GM12878 (cell line): ENCODE results near the gene NUCB1. TPM values are rescaled to one million over a fixed set of nuclear protein-coding genes. Genes with fewer than 3 reads are reported as not detected.
"Not testable (repeated sequence)": the region's sequence is repeated elsewhere in the genome, so short reads cannot be mapped to it uniquely, and the experiment has no call there.

Experiments
- ATAC-seq: fragments of 200-7000 bp; cut with Tn5 transposase; 3 replicates; pipeline ENCODE4 v1.9.1; 2020; ENCODE audit warnings: mild to moderate bottlenecking, moderate library complexity
- BruUV-seq: library from RNA; stranded (reverse); fragments of 400-500 nt; replicated peaks from 2 replicates; lab custom pipeline; 2021; lab: Mats Ljungman, UMichigan
- CTCF ChIA-PET: fragments of 300-600 bp; sonication (Branson Sonifier 250); formaldehyde crosslinking; extraction: SDS; loops from one replicate; lab custom pipeline; 2021; ENCODE audit warnings: inconsistent platforms; lab: Yijun Ruan, JAX
- POLR2A ChIA-PET: fragments of 350-600 bp; formaldehyde crosslinking; extraction: SDS; loops from one replicate; lab custom pipeline; 2021; ENCODE audit warnings: inconsistent platforms; lab: Charles Lee
- RAD21 ChIA-PET: fragments of 300-600 bp; sonication (Branson Sonifier 250); formaldehyde crosslinking; loops from one replicate; lab custom pipeline; 2023; ENCODE audit warnings: antibody characterized with exemption; ENCODE audit not compliant: unreplicated experiment; lab: Charles Lee
- SMC1A ChIA-PET: fragments of 300-600 bp; sonication (Branson Sonifier 250); formaldehyde crosslinking; loops from one replicate; lab custom pipeline; 2023; ENCODE audit not compliant: unreplicated experiment, uncharacterized antibody; lab: Charles Lee
- DNase-seq: peaks from one replicate; pipeline ENCODE4 v3.0.0-alpha.2; 2011; ENCODE audit warnings: low read depth, low spot score
- FAIRE-seq: peaks from 3 replicates; lab custom pipeline; 2011; peaks lifted over from hg19 to GRCh38; lab: Jason Lieb, UNC
- H2AFZ ChIP-seq: 2 replicates; pipeline ENCODE4 v1.6.0; 2011; ENCODE audit warnings: low read depth, low read length, control low read depth; ENCODE audit not compliant: control insufficient read depth
- H3K27ac ChIP-seq: 2 replicates; pipeline ENCODE4 v1.5.1; 2011; ENCODE audit warnings: control low read depth; ENCODE audit not compliant: control insufficient read depth, insufficient read depth
- H3K27me3 ChIP-seq, 2 experiments: replicated peaks in 1 of 2; 2 replicates each; pipeline versions ENCODE4 v1.6.0 to v1.6.1; 2011; ENCODE audit warnings: low read length in 1 of 2; ENCODE audit not compliant: control insufficient read depth in 2 of 2, insufficient read depth in 2 of 2
- H3K36me3 ChIP-seq, 2 experiments: 2 replicates each; pipeline ENCODE4 v1.5.1; 2011; ENCODE audit warnings: low read length in 1 of 2; ENCODE audit not compliant: control insufficient read depth in 2 of 2, insufficient read depth in 2 of 2
- H3K4me1 ChIP-seq: 2 replicates; pipeline ENCODE4 v1.6.1; 2011; ENCODE audit warnings: mild to moderate bottlenecking, low read length, moderate library complexity, mixed read lengths; ENCODE audit not compliant: control insufficient read depth, insufficient read depth
- H3K4me2 ChIP-seq: 2 replicates; pipeline ENCODE4 v1.6.0; 2011; ENCODE audit warnings: control low read depth; ENCODE audit not compliant: control insufficient read depth, insufficient read depth
- H3K4me3 ChIP-seq: fragments of 200-600 bp; sonication (generic); 2 replicates; pipeline ENCODE4 v1.5.1; 2016
- H3K79me2 ChIP-seq: 2 replicates; pipeline ENCODE4 v1.6.0; 2011; ENCODE audit warnings: low read length; ENCODE audit not compliant: control insufficient read depth, insufficient read depth
- H3K9ac ChIP-seq: 2 replicates; pipeline ENCODE4 v1.8.0; 2011; ENCODE audit warnings: low read length, control low read depth, mixed read lengths; ENCODE audit not compliant: control insufficient read depth, insufficient read depth
- H3K9me3 ChIP-seq: replicated peaks from 3 replicates; pipeline ENCODE4 v1.5.1; 2011; ENCODE audit warnings: mild to moderate bottlenecking, low read length; ENCODE audit not compliant: control insufficient read depth, insufficient read depth
- H4K20me1 ChIP-seq: 2 replicates; pipeline ENCODE4 v1.6.0; 2011; ENCODE audit not compliant: control insufficient read depth, insufficient read depth
- CREM ChIP-seq: IDR thresholded peaks from 2 replicates; pipeline ENCODE4 v1.6.1; 2014; ENCODE audit warnings: antibody characterized with exemption, low read depth
- E4F1 ChIP-seq: fragments of 450-650 bp; IDR thresholded peaks from 2 replicates; pipeline ENCODE4 v1.6.1; 2018; ENCODE audit warnings: borderline replicate concordance, mild to moderate bottlenecking; ENCODE audit not compliant: partially characterized antibody
- FOXK2 ChIP-seq: fragments of 450-650 bp; IDR thresholded peaks from 2 replicates; pipeline ENCODE4 v1.6.1; 2017; ENCODE audit warnings: mild to moderate bottlenecking, moderate library complexity
- HDAC2 ChIP-seq: fragments of 200-600 bp; sonication (generic); IDR thresholded peaks from 2 replicates; pipeline ENCODE4 v1.6.1; 2017
- IKZF1 ChIP-seq: fragments of 450-650 bp; conservative IDR thresholded peaks from 2 replicates; pipeline ENCODE4 v1.6.1; 2017; ENCODE audit warnings: antibody characterized with exemption, mild to moderate bottlenecking
- IRF4 ChIP-seq: IDR thresholded peaks from 2 replicates; pipeline ENCODE4 v1.6.1; 2011; ENCODE audit warnings: low read depth, low read length
- JUND ChIP-seq: IDR thresholded peaks from 2 replicates; pipeline ENCODE4 v1.6.1; 2012; ENCODE audit warnings: low read depth, mild to moderate bottlenecking, low read length, improper control_type of control experiment, moderate library complexity
- KDM1A ChIP-seq: fragments of 200-600 bp; sonication (generic); IDR thresholded peaks from 2 replicates; pipeline ENCODE4 v1.6.1; 2016; ENCODE audit warnings: borderline replicate concordance
- NBN ChIP-seq: fragments of 450-650 bp; IDR thresholded peaks from 2 replicates; pipeline ENCODE4 v1.6.1; 2016
- NFXL1 ChIP-seq: fragments of 450-650 bp; IDR thresholded peaks from 2 replicates; pipeline ENCODE4 v1.6.1; 2017; ENCODE audit warnings: antibody characterized with exemption, mild to moderate bottlenecking, borderline replicate concordance
- NKRF ChIP-seq: fragments of 450-650 bp; conservative IDR thresholded peaks from 2 replicates; pipeline ENCODE4 v1.6.1; 2017; ENCODE audit warnings: mild to moderate bottlenecking, moderate library complexity
- RAD21 ChIP-seq: IDR thresholded peaks from 2 replicates; pipeline ENCODE4 v1.6.1; 2011; ENCODE audit warnings: mild to moderate bottlenecking, low read depth, low read length, moderate library complexity; ENCODE audit not compliant: insufficient read depth
- RB1 ChIP-seq: fragments of 450-650 bp; formaldehyde crosslinking; IDR thresholded peaks from 2 replicates; pipeline ENCODE4 v1.6.1; 2017; ENCODE audit warnings: mild to moderate bottlenecking, borderline replicate concordance
- RCOR1 ChIP-seq: conservative IDR thresholded peaks from 2 replicates; pipeline ENCODE4 v1.6.1; 2012; ENCODE audit warnings: low read depth, low read length, improper control_type of control experiment
- SPI1 ChIP-seq: IDR thresholded peaks from 2 replicates; pipeline ENCODE4 v1.6.1; 2011; ENCODE audit warnings: low read depth, mild to moderate bottlenecking, low read length, moderate library complexity, borderline replicate concordance; ENCODE audit not compliant: insufficient read depth
- YY1 ChIP-seq: IDR thresholded peaks from 2 replicates; pipeline ENCODE4 v1.6.1; 2011; ENCODE audit warnings: low read depth, mild to moderate bottlenecking, low read length
- ZNF217 ChIP-seq: fragments of 450-650 bp; IDR thresholded peaks from 2 replicates; pipeline ENCODE4 v1.6.1; 2017; ENCODE audit warnings: antibody characterized with exemption, mild to moderate bottlenecking
- ZNF384 ChIP-seq: IDR thresholded peaks from 2 replicates; pipeline ENCODE4 v1.6.1; 2012; ENCODE audit warnings: low read depth, mild to moderate bottlenecking, low read length, improper control_type of control experiment, borderline replicate concordance
- WGBS: methylation state at CpG from one replicate; pipeline ENCODE4 v1.1.6; 2016; ENCODE audit warnings: low lambda C conversion rate; ENCODE audit not compliant: insufficient replicate concordance, insufficient coverage; ENCODE audit errors: missing lambda C conversion rate; 5-methylcytosine and 5-hydroxymethylcytosine counted together
- in situ Hi-C: fragments of 300-500 bp; cut with MboI; formaldehyde crosslinking; loops from 9 replicates; pipeline ENCODE4 v1.14.3; 2018; ENCODE audit warnings: mixed read lengths
- intact Hi-C: fragments of 100-400 bp; cut with micrococcal nuclease; formaldehyde crosslinking; loops from one replicate; pipeline ENCODE4 v1.14.2; 2022; ENCODE audit not compliant: unreplicated experiment
- polyA plus RNA-seq, 11 experiments: library from polyadenylated mRNA; depleted of rRNA in 4 of 11; unstranded in 6 of 11; stranded (reverse) in 5 of 11; fragments of >200 nt; fragmentation: Nextera tagmentation in 4 of 11; fragmentation: Illumina TruSeq in 1 of 11; extraction: Ambion mirVana in 4 of 11; extraction: Trizol in 1 of 11; gene quantifications; 1 replicate in 1 of 11; 2 replicates in 10 of 11; pipeline versions ENCODE4 v1.2.1 to v1.2.3, GENCODE V29; 2011 to 2016; ENCODE audit warnings: inconsistent platforms in 2 of 11, missing spikeins in 2 of 11, low read depth in 1 of 11
- total RNA-seq, 4 experiments: library from RNA; depleted of rRNA in 3 of 4; stranded (reverse); fragments of >200 nt in 3 of 4; fragmentation: Illumina TruSeq in 1 of 4; extraction: Trizol in 1 of 4; gene quantifications; 2 replicates each; pipeline versions ENCODE4 v1.2.1 to v1.2.3, GENCODE V29; 2013 to 2021

The NUCB1 gene
- total and polyA plus RNA-seq, 10 of the 15 experiments (the other 5 are each of a cell fraction or from before 2014, with no cell fraction given) = 1.8 to 112 (median 44.5) TPM

GRCh38 chr19:48926909-48927308 lies 26.8 kb downstream of the NUCB1 start:
- Histone ChIP-seq H2AFZ (no peak overlapping the region), H3K4me1 (no peaks in the 10 kb centered on the region), H3K4me2 (no peak overlapping the region), H3K27me3 (no peaks in the 10 kb centered on the region), H3K79me2 (no peaks in the 10 kb centered on the region), H3K9me3 (no peaks in the 10 kb centered on the region), H3K9ac (no peak overlapping the region), H3K36me3 (no peaks in the 10 kb centered on the region), H4K20me1 (no peaks in the 10 kb centered on the region), H3K27ac (no peak overlapping the region), H3K4me3 (no peak overlapping the region)
- DNase-seq = no peak
- TF ChIP-seq RAD21 (no peak), YY1 (no peak), KDM1A (no peak), IRF4 (no peak), RCOR1 (no peak), JUND (no peak), IKZF1 (no peak), HDAC2 (no peak), FOXK2 (no peak), NFXL1 (no peak), NBN (no peak), E4F1 (no peak), CREM (no peak), NKRF (no peak), ZNF217 (no peak), RB1 (no peak), SPI1 (no peak), ZNF384 (no peak)
- in situ Hi-C loops = no loop called here
- POLR2A ChIA-PET = no interaction called here
- intact Hi-C loops = no loop called here
- RAD21 ChIA-PET = no interaction called here
- SMC1A ChIA-PET = no interaction called here
- FAIRE-seq = no peak
- 55% methylated on average over 10 of the region's 10 CpGs for WGBS
- no TSS peak for BruUV-seq
- ATAC-seq = no peak
- CTCF ChIA-PET = no interaction called here

- H3K36me3 ChIP-seq, H3K4me1 ChIP-seq, H2AFZ ChIP-seq, FAIRE-seq, ATAC-seq, H3K9me3 ChIP-seq, H3K79me2 ChIP-seq, H4K20me1 ChIP-seq, RAD21 ChIA-PET, H3K9ac ChIP-seq, DNase-seq, SMC1A ChIA-PET, intact Hi-C loops, in situ Hi-C loops, H3K4me2 ChIP-seq, BruUV-seq, H3K27me3 ChIP-seq, H3K27ac ChIP-seq, H3K4me3 ChIP-seq: not testable (repeated sequence)
- ChIA-PET CTCF (interaction anchor here (0.6 kb wide), 1 partner anchor 85 kb away, joined by 3 read pairs; no protein-coding TSS in a partner anchor), POLR2A (interaction anchor here (0.6 to 0.7 kb wide), 4 partner anchors 12 to 202 kb away, joined by 4 to 8 read pairs (median 4); no protein-coding TSS in a partner anchor)
- 85% methylated on average over 15 of the region's 17 CpGs for WGBS
These were observed 27.6 kb downstream of the NUCB1 start for GRCh38 chr19:48927692-48928091.
